ENCODE data around the gene NBEA.

The NBEA gene

DNA sequence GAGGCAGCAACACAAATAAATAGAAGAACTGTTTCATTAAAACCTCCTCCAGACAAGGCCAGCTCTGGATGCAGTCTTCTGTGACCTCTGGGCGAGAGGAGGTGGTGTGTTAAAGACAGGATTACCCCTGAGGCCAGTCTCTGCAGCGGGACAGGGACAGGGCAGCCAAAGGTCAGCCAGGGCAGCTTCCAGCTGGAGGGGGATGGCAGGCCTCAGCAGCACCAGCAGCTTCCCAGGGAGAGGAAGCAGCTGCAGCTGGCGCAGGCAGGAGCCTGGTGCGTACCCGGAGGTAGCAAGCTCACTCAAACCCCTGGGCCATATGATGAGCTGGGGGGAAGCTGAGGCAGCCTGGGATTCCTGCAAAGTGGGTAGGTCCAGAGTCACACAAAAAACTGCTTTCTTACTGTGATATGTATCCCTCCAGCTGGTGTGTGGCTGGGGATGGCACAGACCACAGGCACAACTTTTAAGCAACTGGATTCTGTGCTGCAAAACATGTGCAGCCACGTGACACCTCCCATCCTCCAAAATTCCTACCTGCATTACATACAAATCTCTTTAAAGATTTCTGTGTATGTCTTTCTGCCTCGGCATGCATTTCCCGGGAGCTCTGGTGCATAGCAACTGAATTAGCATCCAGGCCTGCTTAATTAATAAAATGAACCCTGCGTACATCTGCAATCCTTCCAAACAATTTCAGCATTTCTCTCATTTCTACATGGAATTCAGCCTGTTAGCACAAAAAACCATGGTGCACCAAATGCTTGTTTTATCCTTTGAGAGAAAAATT lies 772.7 kb downstream of the NBEA start:
- Histone ChIP-seq H2BK12ac (ENCODE audit: low read length in 2 of 2) (no peak overlapping the region), H2AK5ac (ENCODE audit: low read length, severe bottlenecking) (no peak overlapping the region), H3K23ac (ENCODE audit: low read length in 2 of 2) (no peak overlapping the region), H2BK5ac (ENCODE audit: low read depth, low read length, poor library complexity, severe bottlenecking) (no peak overlapping the region), H3K14ac (ENCODE audit: low read length in 2 of 2) (no peak overlapping the region), H2BK15ac (ENCODE audit: low read depth, poor library complexity, severe bottlenecking) (no peak overlapping the region), H3K79me1 (replicated peaks; ENCODE audit: low read length, poor library complexity, severe bottlenecking) (no peaks in the 10 kb centered on the region), H3K27me3 (ENCODE audit: control insufficient read depth in 1 of 2, insufficient read depth in 1 of 2, low read length in 2 of 2) (no peaks in the 10 kb centered on the region), H3K36me3 (ENCODE audit: control insufficient read depth in 1 of 2, insufficient read depth in 2 of 2, low read depth in 1 of 2, low read length in 2 of 2) (no peaks in the 10 kb centered on the region), H2BK120ac (ENCODE audit: low read depth, low read length) (no peak overlapping the region), H3K18ac (ENCODE audit: low read depth in 1 of 2, low read length in 2 of 2) (no peak overlapping the region), H3K4ac (ENCODE audit: low read depth in 1 of 2, low read length in 2 of 2) (no peak overlapping the region), H2AFZ (ENCODE audit: low read depth, low read length) (no peak overlapping the region), H3K4me2 (ENCODE audit: low read length, poor library complexity, severe bottlenecking) (no peak overlapping the region), H4K8ac (ENCODE audit: low read length) (no peak overlapping the region), H3K4me3 (ENCODE audit: insufficient read depth in 1 of 2, low read depth in 1 of 2, low read length in 2 of 2) (peak overlapping the region in 1 of 2 experiments; percentile 1), H3K9ac (ENCODE audit: low read length) (peak overlapping the region; percentile 30), H4K91ac (ENCODE audit: low read length) (no peak overlapping the region), H3K9me3 (ENCODE audit: control insufficient read depth, low read length) (no peaks in the 10 kb centered on the region), H3K4me1 (ENCODE audit: control insufficient read depth, insufficient read depth, low read depth, low read length) (peaks cover 3% of the 10 kb centered on the region), H3K27ac (ENCODE audit: low read length, poor library complexity, severe bottlenecking) (no peak overlapping the region)
- no peak for DNase-seq
- WGBS: 65% methylated on average over 9 of the region's 9 CpGs

DNA sequence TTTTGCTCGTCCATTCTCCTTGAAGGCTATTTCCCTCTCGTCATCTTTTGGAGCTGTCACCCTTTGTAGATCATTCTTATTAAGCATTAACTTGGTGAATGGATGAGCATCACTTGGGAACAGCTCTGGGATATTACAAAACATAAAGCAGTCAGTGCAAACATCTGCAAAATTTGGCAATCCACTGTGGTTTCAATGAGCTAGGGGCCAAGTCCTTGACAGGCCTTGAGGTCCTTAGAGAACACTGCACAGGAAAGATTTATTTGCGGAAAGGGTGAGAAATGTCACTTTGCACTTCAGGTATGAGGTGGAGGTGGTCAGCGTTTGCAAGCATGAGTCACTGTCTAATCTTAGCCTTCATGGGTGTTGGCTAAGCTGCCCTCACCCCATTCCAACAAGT lies 774.1 kb downstream of the NBEA start:
- Histone ChIP-seq H2AFZ (ENCODE audit: low read depth, low read length) (no peak overlapping the region), H4K8ac (ENCODE audit: low read length) (no peak overlapping the region), H3K18ac (ENCODE audit: low read depth in 1 of 2, low read length in 2 of 2) (no peak overlapping the region)

DNA sequence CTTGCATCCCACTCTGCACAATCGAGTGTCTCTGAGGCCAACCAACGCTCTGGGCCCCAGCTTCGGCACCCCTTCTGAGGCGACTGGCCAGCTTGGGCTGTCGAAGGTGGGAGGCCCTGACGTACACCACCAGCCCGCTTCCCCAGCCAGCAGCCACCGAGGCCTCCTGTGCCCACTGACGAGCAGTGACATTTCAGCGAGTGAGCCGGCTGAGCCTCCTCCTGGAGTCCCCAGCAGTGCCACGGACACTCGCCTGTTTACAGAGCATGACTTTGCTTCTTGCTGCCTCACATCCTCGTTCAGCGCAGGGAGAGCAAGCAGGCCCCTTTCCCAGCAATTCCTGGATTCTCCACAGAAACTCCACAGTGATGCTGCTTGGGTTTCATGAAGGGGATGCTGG lies 774.7 kb downstream of the NBEA start:
- H3K18ac ChIP-seq (ENCODE audit: low read depth in 1 of 2, low read length in 2 of 2): no peak overlapping the region
- no peaks in the 10 kb centered on the region for H3K79me1 ChIP-seq (replicated peaks; ENCODE audit: low read length, poor library complexity, severe bottlenecking)
- H3K23ac ChIP-seq (ENCODE audit: low read length in 2 of 2): no peak overlapping the region
- H3K4me3 ChIP-seq (ENCODE audit: insufficient read depth in 1 of 2, low read depth in 1 of 2, low read length in 2 of 2): no peak overlapping the region
- DNase-seq: no peak
- WGBS: 91% methylated on average over 15 of the region's 15 CpGs
- no peak overlapping the region for H3K27ac ChIP-seq (ENCODE audit: low read length, poor library complexity, severe bottlenecking)
- no peak overlapping the region for H2AK5ac ChIP-seq (ENCODE audit: low read length, severe bottlenecking)
- H2BK5ac ChIP-seq (ENCODE audit: low read depth, low read length, poor library complexity, severe bottlenecking): no peak overlapping the region
- no peak overlapping the region for H4K91ac ChIP-seq (ENCODE audit: low read length)
- no peak overlapping the region for H2BK120ac ChIP-seq (ENCODE audit: low read depth, low read length)
- H3K4me1 ChIP-seq (ENCODE audit: control insufficient read depth, insufficient read depth, low read depth, low read length): peaks cover 4% of the 10 kb centered on the region
- no peak overlapping the region for H2BK12ac ChIP-seq (ENCODE audit: low read length in 2 of 2)
- H3K9me3 ChIP-seq (ENCODE audit: control insufficient read depth, low read length): no peaks in the 10 kb centered on the region
- H3K36me3 ChIP-seq (ENCODE audit: control insufficient read depth in 1 of 2, insufficient read depth in 2 of 2, low read depth in 1 of 2, low read length in 2 of 2): no peaks in the 10 kb centered on the region
- H3K14ac ChIP-seq (ENCODE audit: low read length in 2 of 2): no peak overlapping the region
- H4K8ac ChIP-seq (ENCODE audit: low read length): no peak overlapping the region
- no peak overlapping the region for H3K4me2 ChIP-seq (ENCODE audit: low read length, poor library complexity, severe bottlenecking)
- H3K4ac ChIP-seq (ENCODE audit: low read depth in 1 of 2, low read length in 2 of 2): no peak overlapping the region
- H2BK15ac ChIP-seq (ENCODE audit: low read depth, poor library complexity, severe bottlenecking): no peak overlapping the region
- no peak overlapping the region for H2AFZ ChIP-seq (ENCODE audit: low read depth, low read length)
- no peak overlapping the region for H3K9ac ChIP-seq (ENCODE audit: low read length)
- no peaks in the 10 kb centered on the region for H3K27me3 ChIP-seq (ENCODE audit: control insufficient read depth in 1 of 2, insufficient read depth in 1 of 2, low read length in 2 of 2)

More for the DNA sequence above, 774.1 kb downstream of the NBEA start:
- Histone ChIP-seq H3K23ac (ENCODE audit: low read length in 2 of 2) (no peak overlapping the region), H3K36me3 (ENCODE audit: control insufficient read depth in 1 of 2, insufficient read depth in 2 of 2, low read depth in 1 of 2, low read length in 2 of 2) (no peaks in the 10 kb centered on the region), H3K4me1 (ENCODE audit: control insufficient read depth, insufficient read depth, low read depth, low read length) (peaks cover 4% of the 10 kb centered on the region), H2BK12ac (ENCODE audit: low read length in 2 of 2) (no peak overlapping the region), H4K91ac (ENCODE audit: low read length) (no peak overlapping the region), H2AK5ac (ENCODE audit: low read length, severe bottlenecking) (no peak overlapping the region), H3K4me2 (ENCODE audit: low read length, poor library complexity, severe bottlenecking) (no peak overlapping the region), H3K27ac (ENCODE audit: low read length, poor library complexity, severe bottlenecking) (no peak overlapping the region), H3K9ac (ENCODE audit: low read length) (no peak overlapping the region), H2BK120ac (ENCODE audit: low read depth, low read length) (no peak overlapping the region), H2BK15ac (ENCODE audit: low read depth, poor library complexity, severe bottlenecking) (no peak overlapping the region), H3K4ac (ENCODE audit: low read depth in 1 of 2, low read length in 2 of 2) (no peak overlapping the region), H3K14ac (ENCODE audit: low read length in 2 of 2) (no peak overlapping the region), H3K79me1 (replicated peaks; ENCODE audit: low read length, poor library complexity, severe bottlenecking) (no peaks in the 10 kb centered on the region), H3K4me3 (ENCODE audit: insufficient read depth in 1 of 2, low read depth in 1 of 2, low read length in 2 of 2) (no peak overlapping the region), H3K27me3 (ENCODE audit: control insufficient read depth in 1 of 2, insufficient read depth in 1 of 2, low read length in 2 of 2) (no peaks in the 10 kb centered on the region), H3K9me3 (ENCODE audit: control insufficient read depth, low read length) (no peaks in the 10 kb centered on the region), H2BK5ac (ENCODE audit: low read depth, low read length, poor library complexity, severe bottlenecking) (no peak overlapping the region)
- WGBS: 71% methylated on average over 2 of the region's 4 CpGs
- DNase-seq: no peak

DNA sequence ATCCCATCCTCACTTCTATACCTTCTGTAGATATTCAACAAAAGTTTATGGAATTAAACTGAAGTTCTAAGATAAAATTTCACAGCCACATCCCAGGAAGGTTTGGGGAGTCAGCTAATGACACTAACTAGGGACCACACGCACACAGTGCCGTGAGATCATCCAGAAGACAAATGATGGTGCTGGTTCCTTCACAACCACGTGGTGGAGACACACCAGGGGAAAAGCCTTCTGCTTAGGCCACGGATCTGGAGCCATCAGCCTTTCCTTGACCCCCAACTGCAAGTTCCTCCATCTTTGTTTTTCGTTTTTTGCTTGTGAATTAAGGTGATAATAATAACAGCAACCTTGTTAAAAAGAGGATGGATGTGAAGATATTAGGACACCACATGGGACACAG lies 776.0 kb downstream of the NBEA start:
- no peak overlapping the region for H2AK5ac ChIP-seq (ENCODE audit: low read length, severe bottlenecking)
- H3K4me1 ChIP-seq (ENCODE audit: control insufficient read depth, insufficient read depth, low read depth, low read length): peaks cover 4% of the 10 kb centered on the region
- no peak overlapping the region for H2BK15ac ChIP-seq (ENCODE audit: low read depth, poor library complexity, severe bottlenecking)
- H3K79me1 ChIP-seq (replicated peaks; ENCODE audit: low read length, poor library complexity, severe bottlenecking): no peaks in the 10 kb centered on the region
- H3K9ac ChIP-seq (ENCODE audit: low read length): no peak overlapping the region
- no peaks in the 10 kb centered on the region for H3K36me3 ChIP-seq (ENCODE audit: control insufficient read depth in 1 of 2, insufficient read depth in 2 of 2, low read depth in 1 of 2, low read length in 2 of 2)
- WGBS: 67% methylated on average over 4 of the region's 5 CpGs
- no peak overlapping the region for H4K8ac ChIP-seq (ENCODE audit: low read length)
- H3K27me3 ChIP-seq (ENCODE audit: control insufficient read depth in 1 of 2, insufficient read depth in 1 of 2, low read length in 2 of 2): no peaks in the 10 kb centered on the region
- no peak overlapping the region for H3K18ac ChIP-seq (ENCODE audit: low read depth in 1 of 2, low read length in 2 of 2)
- no peak overlapping the region for H2BK5ac ChIP-seq (ENCODE audit: low read depth, low read length, poor library complexity, severe bottlenecking)
- no peak overlapping the region for H3K4me2 ChIP-seq (ENCODE audit: low read length, poor library complexity, severe bottlenecking)
- no peak for DNase-seq
- no peak overlapping the region for H2AFZ ChIP-seq (ENCODE audit: low read depth, low read length)
- H3K4ac ChIP-seq (ENCODE audit: low read depth in 1 of 2, low read length in 2 of 2): no peak overlapping the region
- no peak overlapping the region for H2BK12ac ChIP-seq (ENCODE audit: low read length in 2 of 2)
- no peak overlapping the region for H3K4me3 ChIP-seq (ENCODE audit: insufficient read depth in 1 of 2, low read depth in 1 of 2, low read length in 2 of 2)
- H3K23ac ChIP-seq (ENCODE audit: low read length in 2 of 2): no peak overlapping the region
- no peak overlapping the region for H3K14ac ChIP-seq (ENCODE audit: low read length in 2 of 2)
- H4K91ac ChIP-seq (ENCODE audit: low read length): no peak overlapping the region
- no peak overlapping the region for H2BK120ac ChIP-seq (ENCODE audit: low read depth, low read length)
- no peaks in the 10 kb centered on the region for H3K9me3 ChIP-seq (ENCODE audit: control insufficient read depth, low read length)
- H3K27ac ChIP-seq (ENCODE audit: low read length, poor library complexity, severe bottlenecking): no peak overlapping the region

All from mesenchymal stem cell (in vitro differentiated cells and primary cell).